Thyroid gland (tissue), 4 donors: ENCODE measurements around the gene SPDYC. TPM values are rescaled to one million over a fixed set of nuclear protein-coding genes. Genes with fewer than 3 reads are reported as not detected.
"Not testable (repeated sequence)": the region's sequence is repeated elsewhere in the genome, so short reads cannot be mapped to it uniquely, and the experiment has no call there.

Source experiments
- DNase-seq, 2 donors: peaks; one replicate each; pipeline ENCODE4 v3.0.0-alpha.2; 2019
- H3K27ac ChIP-seq, 3 donors: fragments of 200-600 bp; sonication (generic); 1 replicate in 2 of 3; 2 replicates in 1 of 3; pipeline ENCODE4 v1.5.1; 2016 to 2019; ENCODE audit warnings: mild to moderate bottlenecking in 1 of 3, moderate library complexity in 1 of 3
- H3K27me3 ChIP-seq: fragments of 200-600 bp; sonication (generic); one replicate; pipeline ENCODE4 v1.5.1; 2019
- H3K36me3 ChIP-seq, 2 donors: fragments of 200-600 bp; sonication (generic); one replicate each; pipeline ENCODE4 v1.5.1; 2016 to 2019
- H3K4me1 ChIP-seq, 2 donors: fragments of 200-600 bp; sonication (generic); one replicate each; pipeline ENCODE4 v1.5.1; 2017 to 2019
- H3K4me3 ChIP-seq, 3 donors: fragments of 200-600 bp; sonication (generic); replicated peaks in 1 of 3; 1 replicate in 2 of 3; 2 replicates in 1 of 3; pipeline ENCODE4 v1.5.1; 2016; ENCODE audit warnings: mild to moderate bottlenecking in 1 of 3
- H3K9me3 ChIP-seq: fragments of 200-600 bp; sonication (generic); one replicate; pipeline ENCODE4 v1.5.1; 2017
- POLR2A ChIP-seq, 2 donors: fragments of 450-650 bp; IDR thresholded peaks; one replicate each; pipeline ENCODE4 v1.6.1; 2017; ENCODE audit warnings: antibody characterized with exemption in 2 of 2, mild to moderate bottlenecking in 2 of 2, moderate library complexity in 1 of 2
- WGBS, 2 donors: methylation state at CpG; one replicate each; pipeline ENCODE4 v1.1.5; 2017; 5-methylcytosine and 5-hydroxymethylcytosine counted together
- intact Hi-C: fragments of 100-400 bp; cut with DNase I; formaldehyde crosslinking; loops from one replicate; pipeline ENCODE4 v1.15.1; 2023
- total RNA-seq, 4 donors: library from RNA; depleted of rRNA; stranded (reverse); fragments of >200 nt; gene quantifications; one replicate each; pipeline ENCODE4 v1.2.3, GENCODE V29; 2016
- TF ChIP-seq, protein P1 (sequence below), 6 experiments: fragments of 200-600 bp in 3 of 6; fragments of 450-650 bp in 3 of 6; sonication (generic) in 3 of 6; IDR thresholded peaks; one replicate each; pipeline ENCODE4 v1.5.1; 2016 to 2019; ENCODE audit warnings: antibody characterized with exemption in 6 of 6, mild to moderate bottlenecking in 2 of 6, inconsistent platforms in 1 of 6, moderate library complexity in 1 of 6

SPDYC gene
- total RNA-seq, 4 donors from 2014 or later, result not detected

DNA sequence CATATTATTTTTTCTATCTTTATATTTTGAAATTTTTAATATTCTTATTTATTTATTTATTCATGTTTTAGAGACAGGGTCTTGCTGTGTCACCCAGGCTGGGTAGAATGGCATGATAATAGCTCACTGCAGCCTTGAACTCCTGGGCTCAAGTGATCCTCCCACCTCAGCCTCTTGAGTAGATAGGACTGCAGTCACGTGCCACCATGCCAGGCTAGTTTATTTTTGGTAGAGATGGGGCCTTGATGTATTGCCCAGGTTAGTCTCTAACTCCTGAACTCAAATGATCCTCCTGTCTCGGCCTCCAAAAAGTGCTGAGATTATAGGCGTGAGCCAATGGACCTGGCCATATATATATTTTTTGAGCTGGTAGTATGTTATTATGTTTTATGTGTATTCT lies 2.4 kb upstream of the SPDYC start:
- Histone ChIP-seq H3K4me1 (no peaks in the 10 kb centered on the region), H3K9me3 (no peaks in the 10 kb centered on the region), H3K27ac (no peak overlapping the region), H3K36me3 (no peaks in the 10 kb centered on the region), H3K4me3 (no peak overlapping the region), H3K27me3 (no peaks in the 10 kb centered on the region)
- intact Hi-C loops, result no loop called here
- DNase-seq, result no peak
- TF ChIP-seq, protein P1, sequence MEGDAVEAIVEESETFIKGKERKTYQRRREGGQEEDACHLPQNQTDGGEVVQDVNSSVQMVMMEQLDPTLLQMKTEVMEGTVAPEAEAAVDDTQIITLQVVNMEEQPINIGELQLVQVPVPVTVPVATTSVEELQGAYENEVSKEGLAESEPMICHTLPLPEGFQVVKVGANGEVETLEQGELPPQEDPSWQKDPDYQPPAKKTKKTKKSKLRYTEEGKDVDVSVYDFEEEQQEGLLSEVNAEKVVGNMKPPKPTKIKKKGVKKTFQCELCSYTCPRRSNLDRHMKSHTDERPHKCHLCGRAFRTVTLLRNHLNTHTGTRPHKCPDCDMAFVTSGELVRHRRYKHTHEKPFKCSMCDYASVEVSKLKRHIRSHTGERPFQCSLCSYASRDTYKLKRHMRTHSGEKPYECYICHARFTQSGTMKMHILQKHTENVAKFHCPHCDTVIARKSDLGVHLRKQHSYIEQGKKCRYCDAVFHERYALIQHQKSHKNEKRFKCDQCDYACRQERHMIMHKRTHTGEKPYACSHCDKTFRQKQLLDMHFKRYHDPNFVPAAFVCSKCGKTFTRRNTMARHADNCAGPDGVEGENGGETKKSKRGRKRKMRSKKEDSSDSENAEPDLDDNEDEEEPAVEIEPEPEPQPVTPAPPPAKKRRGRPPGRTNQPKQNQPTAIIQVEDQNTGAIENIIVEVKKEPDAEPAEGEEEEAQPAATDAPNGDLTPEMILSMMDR (IDR thresholded peaks at IDR 0.05), result no peak
- WGBS, 2 donors, result 91 to 94% methylated on average over 3 of the region's 3 CpGs

DNA sequence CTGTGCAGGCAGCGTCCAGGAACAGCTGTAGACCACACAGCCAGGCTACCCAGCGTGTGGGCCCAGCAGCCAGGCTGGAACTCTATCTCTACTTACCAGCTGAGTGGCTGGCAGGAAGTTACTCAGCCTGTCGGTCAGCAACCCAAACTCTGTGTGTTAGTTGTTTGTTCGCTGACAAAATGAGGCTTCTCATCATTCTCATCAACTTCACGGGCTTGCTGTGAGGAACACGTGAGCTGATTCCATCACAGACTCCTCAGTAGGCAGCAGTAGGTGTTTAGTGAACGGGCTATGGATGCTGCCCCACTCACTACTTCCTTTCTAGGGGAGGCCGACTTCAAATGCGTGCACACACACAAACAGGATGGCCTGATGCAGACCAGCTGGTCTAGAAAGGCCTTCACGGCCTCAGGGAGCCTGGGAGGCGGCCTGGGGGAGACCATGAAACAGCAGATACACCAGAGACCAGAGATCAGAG lies 830 bp upstream of the SPDYC start:
- intact Hi-C loops, result no loop called here
- no peak for DNase-seq
- no peak overlapping the region for H3K4me3 ChIP-seq
- H3K27ac ChIP-seq, result no peak overlapping the region
- no peaks in the 10 kb centered on the region for H3K36me3 ChIP-seq
- no peaks in the 10 kb centered on the region for H3K9me3 ChIP-seq
- H3K4me1 ChIP-seq, result no peaks in the 10 kb centered on the region
- no peak for TF ChIP-seq POLR2A (IDR thresholded peaks at IDR 0.05)
- TF ChIP-seq, protein P1 (IDR thresholded peaks at IDR 0.05), result no peak
- 80 to 81% methylated on average over 11 of the region's 11 CpGs for WGBS, 2 donors
- no peaks in the 10 kb centered on the region for H3K27me3 ChIP-seq

GRCh38 chr11:65172600-65172999 lies 2.6 kb downstream of the SPDYC start:
- Histone ChIP-seq H3K4me3 (no peak overlapping the region), H3K4me1 (no peaks in the 10 kb centered on the region), H3K27me3 (no peaks in the 10 kb centered on the region), H3K9me3 (no peaks in the 10 kb centered on the region), H3K36me3 (no peaks in the 10 kb centered on the region), H3K27ac (no peak overlapping the region)
- TF ChIP-seq POLR2A (IDR thresholded peaks at IDR 0.05), result no peak
- TF ChIP-seq, protein P1 (IDR thresholded peaks at IDR 0.05), result no peak
- no peak for DNase-seq
- WGBS, 2 donors, result 67 to 75% methylated on average over 3 to 10 of the region's 10 CpGs
- intact Hi-C loops, result no loop called here

DNA sequence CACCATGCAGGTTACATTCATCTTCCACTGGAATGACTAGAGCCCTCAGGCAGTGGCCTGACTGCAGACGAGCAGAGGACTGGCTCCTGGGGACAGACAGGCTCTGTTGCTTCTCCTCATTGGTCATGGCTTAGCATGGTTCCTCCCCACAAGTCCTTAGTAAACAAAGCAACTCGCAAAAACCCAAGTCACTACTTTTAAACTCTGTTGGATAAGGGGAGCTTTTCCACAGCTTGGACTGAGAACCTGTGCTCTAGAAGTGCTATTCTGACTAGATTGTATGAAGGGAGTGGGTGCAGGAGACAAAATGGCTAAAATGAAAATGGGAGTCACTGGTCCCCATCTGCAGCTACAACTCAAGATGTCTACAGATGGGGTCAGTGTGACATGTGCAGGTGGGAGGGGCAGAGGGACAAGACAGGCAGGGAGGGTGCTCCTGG lies 4.6 kb downstream of the SPDYC start:
- 59 to 63% methylated on average over 2 of the region's 2 CpGs for WGBS, 2 donors
- intact Hi-C loops, H3K4me3 ChIP-seq, H3K27ac ChIP-seq, H3K9me3 ChIP-seq, H3K36me3 ChIP-seq, H3K4me1 ChIP-seq, DNase-seq, H3K27me3 ChIP-seq: not testable (repeated sequence)

GRCh38 chr11:65180877-65181568 lies 11.0 kb downstream of the SPDYC start:
- Histone ChIP-seq H3K9me3 (no peaks in the 10 kb centered on the region), H3K27ac (peak overlapping the region; percentile 74 to 99 (median 92)), H3K4me1 (peaks cover 30 to 39% of the 10 kb centered on the region in 2 donors), H3K4me3 (peak overlapping the region; percentile 22 to 84 (median 83)), H3K27me3 (no peaks in the 10 kb centered on the region), H3K36me3 (peaks cover 4% of the 10 kb centered on the region in 2 donors)
- peak; percentile 67 to 69 for DNase-seq
- WGBS, 2 donors, result 0 to 2% methylated on average over 3 to 31 of the region's 60 CpGs
- peak in 1 of 2 donors; percentile 47 for TF ChIP-seq POLR2A (IDR thresholded peaks at IDR 0.05)
- TF ChIP-seq, protein P1 (IDR thresholded peaks at IDR 0.05), result peak in 5 of 6 experiments; percentile 20 to 62 (median 43)
- intact Hi-C loops, result loop anchor here (5.0 kb wide), 2 partner anchors 49 to 69 kb away; partner anchors contain the start of genes SYVN1 and TM7SF2
